Suprapubic skin (tissue), 3 donors: Measurements from ENCODE around the gene ZNF480.

Experiments used
- CTCF ChIP-seq, 2 donors: fragments of 200-600 bp in 1 of 2; fragments of 450-650 bp in 1 of 2; sonication (generic) in 1 of 2; IDR thresholded peaks; one replicate each; pipeline ENCODE4 v1.5.1; 2016 to 2019; ENCODE audit warnings: antibody characterized with exemption in 2 of 2, mild to moderate bottlenecking in 1 of 2, moderate library complexity in 1 of 2
- EP300 ChIP-seq: sonication (generic); formaldehyde crosslinking; IDR thresholded peaks from one replicate; pipeline ENCODE4 v1.6.1; 2017; ENCODE audit warnings: antibody characterized with exemption
- POLR2A ChIP-seq, 2 donors: fragments of 450-650 bp; IDR thresholded peaks; one replicate each; pipeline ENCODE4 v1.6.1; 2017; ENCODE audit warnings: antibody characterized with exemption in 2 of 2, mild to moderate bottlenecking in 2 of 2, moderate library complexity in 2 of 2

DNA sequence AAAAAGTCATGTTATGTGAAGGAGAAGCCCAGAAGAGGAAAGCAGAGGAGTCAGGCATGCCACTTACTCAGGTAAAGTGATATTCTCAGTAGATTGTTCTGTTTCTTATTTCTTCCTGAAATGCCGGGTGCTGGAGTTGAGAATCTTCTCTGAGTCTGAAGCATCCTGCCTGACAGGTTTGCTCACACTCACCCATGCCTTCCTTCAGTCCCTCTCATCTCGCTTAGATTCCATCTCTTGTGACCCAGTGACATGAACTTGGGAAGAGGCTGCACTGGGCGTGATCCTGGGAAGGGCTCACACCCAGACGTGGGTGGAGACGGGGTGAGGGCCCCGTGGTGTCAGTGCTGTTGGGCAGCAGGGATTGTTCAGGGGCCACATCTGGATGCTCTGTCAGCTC is 19.5 kb upstream of the ZNF480 start:
- no peak for TF ChIP-seq POLR2A (IDR thresholded peaks at IDR 0.05)
- no peak for TF ChIP-seq EP300
- no peak for TF ChIP-seq CTCF (IDR thresholded peaks at IDR 0.05)
